Measurements from ENCODE around the gene CTU2.

Gene CTU2

GRCh38 chr16:88743693-88744576, 37.6 kb downstream of the CTU2 start:
- peak; percentile 46 to 57 for DNase-seq (ENCODE audit: low read depth in 2 of 2)

- DNase-seq (ENCODE audit: low read depth in 2 of 2), result no peak
Measured at GRCh38 chr16:88744577-88745521, 38.5 kb downstream of the CTU2 start.

GRCh38 chr16:88746506-88746905, 40.2 kb downstream of the CTU2 start:
- no peak for DNase-seq (ENCODE audit: low read depth in 2 of 2)

GRCh38 chr16:88747588-88748301, 41.4 kb downstream of the CTU2 start:
- DNase-seq (ENCODE audit: low read depth in 2 of 2), result peak in 1 of 2 donors; percentile 38

- no peak for DNase-seq (ENCODE audit: low read depth in 2 of 2)
Measured at GRCh38 chr16:88748364-88748763, 42.1 kb downstream of the CTU2 start.

GRCh38 chr16:88749358-88749757, 43.1 kb downstream of the CTU2 start:
- no peak for DNase-seq (ENCODE audit: low read depth in 2 of 2)

GRCh38 chr16:88750854-88751253, 44.6 kb downstream of the CTU2 start:
- no peak for DNase-seq (ENCODE audit: low read depth in 2 of 2)

GRCh38 chr16:88752386-88753002, 46.2 kb downstream of the CTU2 start:
- DNase-seq (ENCODE audit: low read depth in 2 of 2), result no peak

- no peak for DNase-seq (ENCODE audit: low read depth in 2 of 2)
Measured at GRCh38 chr16:88753191-88753590, 46.9 kb downstream of the CTU2 start.

GRCh38 chr16:88753602-88754001, 47.3 kb downstream of the CTU2 start:
- DNase-seq (ENCODE audit: low read depth in 2 of 2), result no peak

GRCh38 chr16:88754109-88754911, 48.0 kb downstream of the CTU2 start:
- no peak for DNase-seq (ENCODE audit: low read depth in 2 of 2)

- DNase-seq (ENCODE audit: low read depth in 2 of 2), result no peak
Measured at GRCh38 chr16:88754912-88755744, 48.8 kb downstream of the CTU2 start.

- DNase-seq (ENCODE audit: low read depth in 2 of 2), result no peak
Measured at GRCh38 chr16:88755745-88756443, 49.6 kb downstream of the CTU2 start.

- DNase-seq (ENCODE audit: low read depth in 2 of 2), result no peak
Measured at GRCh38 chr16:88758227-88758943, 52.1 kb downstream of the CTU2 start.

- no peak for DNase-seq (ENCODE audit: low read depth in 2 of 2)
Measured at GRCh38 chr16:88758944-88759244, 52.6 kb downstream of the CTU2 start.

- no peak for DNase-seq (ENCODE audit: low read depth in 2 of 2)
Measured at GRCh38 chr16:88759245-88759975, 53.1 kb downstream of the CTU2 start.

GRCh38 chr16:88759976-88760350, 53.7 kb downstream of the CTU2 start:
- DNase-seq (ENCODE audit: low read depth in 2 of 2), result no peak
